ACC112 (cell line): ENCODE measurements around the gene BRD4.
A peak's percentile ranks its signal among the peaks of the same experiment; 100 is the strongest.

Source experiments
- H2AFZ ChIP-seq: fragments of 200-600 bp; sonication (generic); one replicate; pipeline ENCODE4 v1.6.0; 2017; ENCODE audit warnings: antibody characterized with exemption, low read length; ENCODE audit not compliant: unreplicated experiment
- H3K27ac ChIP-seq: fragments of 200-600 bp; sonication (generic); 2 replicates; pipeline ENCODE4 v1.5.1; 2014; ENCODE audit warnings: low read depth, mild to moderate bottlenecking, antibody characterized with exemption, low read length, moderate library complexity
- H3K27me3 ChIP-seq: fragments of 200-600 bp; sonication (generic); 2 replicates; pipeline ENCODE4 v1.6.1; 2014; ENCODE audit warnings: mild to moderate bottlenecking, antibody characterized with exemption, low read length, moderate library complexity, mixed read lengths; ENCODE audit not compliant: insufficient read depth
- H3K36me3 ChIP-seq: fragments of 200-600 bp; sonication (generic); 2 replicates; pipeline ENCODE4 v1.6.1; 2016; ENCODE audit warnings: mild to moderate bottlenecking, antibody characterized with exemption, low read length, moderate library complexity, mixed read lengths; ENCODE audit not compliant: insufficient read depth
- H3K4me1 ChIP-seq: fragments of 200-600 bp; sonication (generic); one replicate; pipeline ENCODE4 v1.6.1; 2016; ENCODE audit warnings: low read length, mixed read lengths; ENCODE audit not compliant: insufficient read depth, unreplicated experiment, control insufficient read depth
- H3K4me3 ChIP-seq: fragments of 200-600 bp; sonication (generic); 2 replicates; pipeline ENCODE4 v1.5.1; 2014; ENCODE audit warnings: mild to moderate bottlenecking, low read depth, low read length
- H3K79me2 ChIP-seq: fragments of 200-600 bp; sonication (generic); one replicate; pipeline ENCODE4 v1.6.0; 2016; ENCODE audit warnings: low read length; ENCODE audit not compliant: control insufficient read depth, unreplicated experiment, insufficient read depth

The BRD4 gene

GRCh38 chr19:15330801-15331418 lies 1.4 kb downstream of the BRD4 start:
- Histone ChIP-seq H3K79me2 (peaks cover 78% of the 10 kb centered on the region), H3K4me1 (peaks cover 28% of the 10 kb centered on the region), H3K36me3 (no peaks in the 10 kb centered on the region), H2AFZ (no peak overlapping the region), H3K4me3 (peak overlapping the region; percentile 76), H3K27ac (peak overlapping the region; percentile 91), H3K27me3 (no peaks in the 10 kb centered on the region)

- peaks cover 49% of the 10 kb centered on the region for H3K4me1 ChIP-seq
- H3K79me2 ChIP-seq = peaks cover 91% of the 10 kb centered on the region
- H3K4me3 ChIP-seq = no peak overlapping the region
- H3K36me3 ChIP-seq = no peaks in the 10 kb centered on the region
- no peak overlapping the region for H3K27ac ChIP-seq
- H2AFZ ChIP-seq = no peak overlapping the region
- H3K27me3 ChIP-seq = no peaks in the 10 kb centered on the region
Observed at GRCh38 chr19:15328312-15328711, 4.0 kb downstream of the BRD4 start.

GRCh38 chr19:15324791-15325519 lies 7.4 kb downstream of the BRD4 start:
- no peaks in the 10 kb centered on the region for H3K27me3 ChIP-seq
- no peak overlapping the region for H3K4me3 ChIP-seq
- no peak overlapping the region for H3K27ac ChIP-seq
- peaks cover 60% of the 10 kb centered on the region for H3K4me1 ChIP-seq
- H2AFZ ChIP-seq = no peak overlapping the region
- no peaks in the 10 kb centered on the region for H3K36me3 ChIP-seq
- peaks cover 93% of the 10 kb centered on the region for H3K79me2 ChIP-seq

GRCh38 chr19:15323496-15324235 lies 8.7 kb downstream of the BRD4 start:
- H3K27me3 ChIP-seq = no peaks in the 10 kb centered on the region
- H3K36me3 ChIP-seq = no peaks in the 10 kb centered on the region
- H2AFZ ChIP-seq = no peak overlapping the region
- H3K4me1 ChIP-seq = peaks cover 65% of the 10 kb centered on the region
- H3K27ac ChIP-seq = no peak overlapping the region; the same call in 1 of the 2 replicates
- H3K79me2 ChIP-seq = peaks cover 93% of the 10 kb centered on the region
- no peak overlapping the region for H3K4me3 ChIP-seq

GRCh38 chr19:15321739-15322138 lies 10.6 kb downstream of the BRD4 start:
- peaks cover 94% of the 10 kb centered on the region for H3K79me2 ChIP-seq
- no peak overlapping the region for H2AFZ ChIP-seq
- peak overlapping the region; percentile 16; the same call in 1 of the 2 replicates for H3K4me3 ChIP-seq
- peak overlapping the region; percentile 45; the same call in 1 of the 2 replicates for H3K27ac ChIP-seq
- H3K36me3 ChIP-seq = no peaks in the 10 kb centered on the region
- no peaks in the 10 kb centered on the region for H3K27me3 ChIP-seq
- H3K4me1 ChIP-seq = peaks cover 69% of the 10 kb centered on the region

- Histone ChIP-seq H3K27me3 (no peaks in the 10 kb centered on the region), H3K79me2 (peaks cover 93% of the 10 kb centered on the region), H3K4me1 (peaks cover 64% of the 10 kb centered on the region), H3K4me3 (no peak overlapping the region), H2AFZ (no peak overlapping the region), H3K36me3 (no peaks in the 10 kb centered on the region), H3K27ac (peak overlapping the region; percentile 47; the same call in 1 of the 2 replicates)
Observed at GRCh38 chr19:15320116-15320515, 12.2 kb downstream of the BRD4 start.

GRCh38 chr19:15318241-15318691 lies 14.1 kb downstream of the BRD4 start:
- Histone ChIP-seq H2AFZ (no peak overlapping the region), H3K27ac (no peak overlapping the region), H3K36me3 (no peaks in the 10 kb centered on the region), H3K27me3 (no peaks in the 10 kb centered on the region), H3K4me1 (peaks cover 46% of the 10 kb centered on the region), H3K79me2 (peaks cover 93% of the 10 kb centered on the region), H3K4me3 (no peak overlapping the region)

GRCh38 chr19:15317392-15318071 lies 14.8 kb downstream of the BRD4 start:
- no peaks in the 10 kb centered on the region for H3K27me3 ChIP-seq
- H3K4me1 ChIP-seq = peaks cover 45% of the 10 kb centered on the region
- no peak overlapping the region for H3K27ac ChIP-seq
- no peak overlapping the region for H3K4me3 ChIP-seq
- no peaks in the 10 kb centered on the region for H3K36me3 ChIP-seq
- H2AFZ ChIP-seq = no peak overlapping the region
- peaks cover 94% of the 10 kb centered on the region for H3K79me2 ChIP-seq

GRCh38 chr19:15316498-15316897 lies 15.8 kb downstream of the BRD4 start:
- Histone ChIP-seq H3K4me3 (no peak overlapping the region), H3K27me3 (no peaks in the 10 kb centered on the region), H3K36me3 (no peaks in the 10 kb centered on the region), H3K79me2 (peaks cover 95% of the 10 kb centered on the region), H2AFZ (no peak overlapping the region), H3K27ac (no peak overlapping the region), H3K4me1 (peaks cover 39% of the 10 kb centered on the region)

GRCh38 chr19:15315101-15315500 lies 17.2 kb downstream of the BRD4 start:
- Histone ChIP-seq H3K4me1 (peaks cover 25% of the 10 kb centered on the region), H3K4me3 (no peak overlapping the region), H2AFZ (no peak overlapping the region), H3K27me3 (no peaks in the 10 kb centered on the region), H3K27ac (no peak overlapping the region), H3K36me3 (no peaks in the 10 kb centered on the region), H3K79me2 (peaks cover 90% of the 10 kb centered on the region)
